Measurements from ENCODE around the gene MUC6. TPM values are rescaled to one million over a fixed set of nuclear protein-coding genes. Genes with fewer than 3 reads are reported as not detected.
"Not testable (repeated sequence)": the region's sequence is repeated elsewhere in the genome, so short reads cannot be mapped to it uniquely, and the experiment has no call there.

MUC6 gene
- total and polyA plus RNA-seq, 10 donors: 0.02 to 0.76 (median 0.22) TPM; not detected in 3

GRCh38 chr11:1017269-1018005 lies 19.1 kb downstream of the MUC6 start:
- WGBS, 5 donors: 75 to 84% (median 78%) methylated on average over 12 of the region's 12 CpGs
- intact Hi-C loops (cut with DNase I; ENCODE audit: low total_unique reads): no loop called here
- H3K36me3 ChIP-seq: peaks cover 0 to 52% (median 4%) of the 10 kb centered on the region in 6 donors
- peaks cover 0 to 33% (median 4%) of the 10 kb centered on the region in 6 donors for H3K4me1 ChIP-seq
- H3K27ac ChIP-seq: no peak overlapping the region
- DNase-seq: no peak
- H3K4me3 ChIP-seq: no peak overlapping the region
- H3K9me3 ChIP-seq: no peaks in the 10 kb centered on the region
- no peaks in the 10 kb centered on the region for H3K27me3 ChIP-seq (replicated peaks in 1 of 7)
- TF ChIP-seq CTCF (IDR thresholded peaks at IDR 0.05 in 8 of 11, conservative IDR thresholded peaks at IDR 0.05 in 3 of 11) (no peak), POLR2AphosphoS5 (IDR thresholded peaks at IDR 0.05) (peak in 1 of 3 donors; percentile 50)

GRCh38 chr11:1016610-1017126 lies 19.9 kb downstream of the MUC6 start:
- Histone ChIP-seq H3K36me3 (peaks cover 0 to 59% (median 8%) of the 10 kb centered on the region in 6 donors), H3K4me1 (peaks cover 0 to 40% (median 12%) of the 10 kb centered on the region in 6 donors)
- DNase-seq; H3K27ac ChIP-seq; H3K4me3 ChIP-seq; H3K27me3 ChIP-seq (replicated peaks in 1 of 7); H3K9me3 ChIP-seq; intact Hi-C loops (cut with DNase I; ENCODE audit: low total_unique reads): not testable (repeated sequence)
- 62 to 69% (median 66%) methylated on average over 7 of the region's 7 CpGs for WGBS, 5 donors

- Histone ChIP-seq H3K27me3 (replicated peaks in 1 of 7) (no peaks in the 10 kb centered on the region), H3K9me3 (no peaks in the 10 kb centered on the region), H3K27ac (no peak overlapping the region), H3K4me3 (no peak overlapping the region), H3K4me1 (peaks cover 0 to 40% (median 18%) of the 10 kb centered on the region in 6 donors), H3K36me3 (peaks cover 0 to 66% (median 15%) of the 10 kb centered on the region in 6 donors)
- WGBS, 5 donors: 85 to 93% (median 92%) methylated on average over 20 of the region's 20 CpGs
- intact Hi-C loops (cut with DNase I; ENCODE audit: low total_unique reads): no loop called here
- no peak for DNase-seq
- TF ChIP-seq CTCF (IDR thresholded peaks at IDR 0.05 in 8 of 11, conservative IDR thresholded peaks at IDR 0.05 in 3 of 11) (no peak), POLR2AphosphoS5 (IDR thresholded peaks at IDR 0.05) (peak in 2 of 3 donors; percentile 24 to 50)
These were observed 20.5 kb downstream of the MUC6 start for GRCh38 chr11:1015826-1016545.

- 76 to 97% (median 96%) methylated on average over 5 to 7 of the region's 7 CpGs for WGBS, 5 donors
- Histone ChIP-seq H3K36me3 (peaks cover 0 to 69% (median 24%) of the 10 kb centered on the region in 6 donors), H3K27ac (no peak overlapping the region), H3K4me1 (peaks cover 0 to 36% (median 22%) of the 10 kb centered on the region in 6 donors), H3K27me3 (replicated peaks in 1 of 7) (no peaks in the 10 kb centered on the region), H3K4me3 (no peak overlapping the region), H3K9me3 (no peaks in the 10 kb centered on the region)
- intact Hi-C loops (cut with DNase I; ENCODE audit: low total_unique reads): no loop called here
- TF ChIP-seq POLR2AphosphoS5 (IDR thresholded peaks at IDR 0.05): peak in 2 of 3 donors; percentile 17 to 59
- no peak for TF ChIP-seq CTCF (IDR thresholded peaks at IDR 0.05 in 8 of 11, conservative IDR thresholded peaks at IDR 0.05 in 3 of 11)
- no peak for TF ChIP-seq POLR2A (IDR thresholded peaks at IDR 0.05)
- DNase-seq: no peak
These were observed 21.5 kb downstream of the MUC6 start for GRCh38 chr11:1015064-1015463.
